ENCODE results near the gene PPP1R10. TPM values are rescaled to one million over a fixed set of nuclear protein-coding genes. Genes with fewer than 3 reads are reported as not detected.

The PPP1R10 gene
- total RNA-seq, 1 donor from 2014 or later, result 40.0 TPM

DNA sequence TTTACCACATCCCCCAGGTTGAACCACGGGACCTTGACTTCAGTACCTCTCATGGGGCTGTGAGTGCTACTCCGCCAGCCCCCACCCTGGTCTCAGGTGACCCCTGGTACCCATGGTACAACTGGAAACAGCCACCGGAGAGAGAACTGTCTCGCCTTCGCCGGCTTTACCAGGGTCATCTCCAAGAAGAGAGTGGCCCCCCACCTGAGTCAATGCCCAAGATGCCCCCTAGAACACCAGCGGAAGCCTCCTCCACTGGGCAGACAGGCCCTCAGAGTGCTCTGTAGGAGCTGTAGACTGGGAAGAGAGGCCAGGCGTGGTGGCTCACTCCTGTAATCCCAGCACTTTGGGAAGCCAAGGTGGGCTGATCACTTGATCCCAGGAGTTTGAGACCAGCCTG, 8.5 kb upstream of the PPP1R10 start:
- DNase-seq (ENCODE audit: extremely low read depth, low read depth, low spot score), result no peak

DNA sequence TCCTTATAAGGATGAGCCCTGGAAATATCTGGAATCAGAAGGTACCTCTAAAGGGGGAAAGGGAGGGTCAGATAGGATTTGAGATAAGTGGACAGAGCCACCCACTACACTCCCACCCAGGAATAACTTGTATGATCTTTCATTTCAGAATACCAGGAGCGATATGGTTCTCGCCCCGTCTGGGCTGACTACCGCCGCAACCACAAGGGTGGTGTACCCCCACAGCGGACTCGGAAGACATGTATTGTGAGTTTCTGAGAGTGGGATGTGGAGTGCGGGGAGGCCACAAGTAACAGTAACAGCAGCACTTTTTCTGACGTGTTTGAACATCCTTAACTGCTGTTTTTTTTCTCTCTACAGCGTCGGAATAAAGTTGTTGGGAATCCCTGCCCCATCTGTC, 2.5 kb upstream of the PPP1R10 start:
- no peak for DNase-seq (ENCODE audit: extremely low read depth, low read depth, low spot score)

DNA sequence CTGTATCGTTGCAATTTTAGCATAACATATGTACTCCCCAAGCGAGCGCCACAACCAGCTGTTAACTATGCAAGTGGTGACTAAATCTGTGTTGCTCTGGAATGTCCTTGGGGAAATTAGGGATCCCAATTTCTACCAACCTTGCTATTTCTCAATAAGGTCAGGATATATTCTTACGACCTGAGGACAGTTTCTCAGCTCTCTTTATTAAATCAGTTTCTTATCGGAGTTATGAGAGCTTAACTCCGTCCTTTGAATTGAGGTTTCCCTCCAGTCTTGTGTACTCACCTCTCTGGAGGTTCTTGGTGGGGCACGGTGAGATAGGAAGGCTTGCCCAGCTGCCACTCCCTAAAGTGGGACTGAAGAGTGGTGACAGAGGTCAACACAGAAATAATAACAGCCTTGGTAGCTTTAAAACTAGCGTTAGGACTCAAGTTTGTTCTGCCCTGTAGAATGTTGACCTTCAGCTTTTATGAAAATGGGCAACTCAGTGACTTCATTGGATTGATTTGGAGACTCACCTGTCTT, 1.3 kb upstream of the PPP1R10 start:
- no peak for DNase-seq (ENCODE audit: extremely low read depth, low read depth, low spot score)

DNA sequence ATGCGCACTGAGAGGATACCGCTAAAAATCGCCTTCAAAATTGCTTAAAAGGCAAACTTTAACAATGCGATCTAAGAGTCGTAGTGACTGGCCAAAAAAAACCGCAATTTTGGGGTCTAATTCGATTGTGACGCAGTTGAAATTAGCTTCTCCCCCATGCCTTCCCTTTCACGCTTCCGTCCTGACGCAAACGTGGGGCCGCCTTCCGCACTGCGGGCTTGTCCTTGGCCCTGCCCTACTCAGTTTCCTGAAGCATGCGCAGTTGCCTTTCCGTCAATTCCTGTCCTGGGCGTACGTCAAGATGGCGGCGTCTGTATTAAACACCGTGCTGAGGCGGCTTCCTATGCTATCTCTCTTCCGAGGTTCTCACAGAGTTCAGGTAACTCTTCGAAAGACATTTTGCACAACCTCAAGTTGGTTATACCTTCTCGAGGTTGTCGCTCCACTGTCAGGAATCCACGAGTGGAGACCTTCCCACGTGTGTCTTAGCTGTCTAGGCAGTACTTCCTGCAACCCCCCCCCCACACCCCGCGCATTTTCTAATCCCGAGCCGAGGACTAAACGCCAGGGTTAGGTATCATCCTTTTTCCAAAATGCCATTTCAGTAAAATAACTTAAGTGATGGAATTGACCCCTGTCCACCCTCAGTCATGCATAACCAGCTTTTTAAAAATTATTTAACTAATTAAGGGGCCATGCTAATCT, 674 bp upstream of the PPP1R10 start, which contains the start of gene MRPS18B:
Gene MRPS18B, plus strand, starts transcription at position 276 of the 705 bp plus-strand sequence. Its CDS starts 26 bp downstream, at position 302.
- peak; percentile 95 for DNase-seq (ENCODE audit: extremely low read depth, low read depth, low spot score)

DNA sequence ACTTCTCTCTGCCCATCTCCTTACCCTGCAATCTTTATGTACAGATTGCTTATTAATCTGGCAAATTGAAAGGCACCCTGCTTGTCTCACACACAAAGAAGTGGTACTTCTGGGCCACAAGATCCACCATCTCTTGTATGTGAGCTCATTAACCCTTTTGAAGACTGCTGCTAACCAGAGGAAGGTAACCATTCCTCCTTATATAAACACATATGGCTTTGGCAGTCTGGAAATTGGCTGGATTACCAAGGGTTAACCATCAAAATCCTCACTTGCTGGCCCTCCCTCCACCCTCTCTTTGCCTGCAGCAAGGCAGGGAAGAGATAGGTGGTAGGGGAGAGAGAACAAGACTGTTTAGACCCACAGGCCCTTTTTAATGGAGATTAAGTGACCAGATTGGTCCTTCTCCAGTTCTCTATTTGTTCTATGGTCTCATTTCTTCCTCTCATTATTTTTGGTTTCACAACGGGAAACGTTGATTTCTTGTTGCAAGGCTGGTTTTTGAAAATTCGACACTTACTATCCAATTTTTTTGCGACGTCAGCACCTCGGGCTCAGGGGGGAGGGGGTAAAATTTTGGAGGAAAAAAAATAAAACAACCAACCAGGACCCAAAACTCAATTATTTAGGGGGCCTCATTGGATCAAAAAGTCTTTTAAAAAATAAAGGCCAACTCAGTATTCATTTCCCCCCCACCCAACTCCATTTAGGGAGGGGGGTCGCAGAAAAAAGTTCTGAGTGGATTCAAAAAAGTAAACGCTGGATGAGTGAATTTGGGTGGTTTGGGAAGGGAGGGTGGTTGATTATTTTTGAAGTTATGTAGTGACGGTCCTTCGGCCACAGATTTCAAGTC, 859 bp downstream of the PPP1R10 start:
- no peak for DNase-seq (ENCODE audit: extremely low read depth, low read depth, low spot score)

DNA sequence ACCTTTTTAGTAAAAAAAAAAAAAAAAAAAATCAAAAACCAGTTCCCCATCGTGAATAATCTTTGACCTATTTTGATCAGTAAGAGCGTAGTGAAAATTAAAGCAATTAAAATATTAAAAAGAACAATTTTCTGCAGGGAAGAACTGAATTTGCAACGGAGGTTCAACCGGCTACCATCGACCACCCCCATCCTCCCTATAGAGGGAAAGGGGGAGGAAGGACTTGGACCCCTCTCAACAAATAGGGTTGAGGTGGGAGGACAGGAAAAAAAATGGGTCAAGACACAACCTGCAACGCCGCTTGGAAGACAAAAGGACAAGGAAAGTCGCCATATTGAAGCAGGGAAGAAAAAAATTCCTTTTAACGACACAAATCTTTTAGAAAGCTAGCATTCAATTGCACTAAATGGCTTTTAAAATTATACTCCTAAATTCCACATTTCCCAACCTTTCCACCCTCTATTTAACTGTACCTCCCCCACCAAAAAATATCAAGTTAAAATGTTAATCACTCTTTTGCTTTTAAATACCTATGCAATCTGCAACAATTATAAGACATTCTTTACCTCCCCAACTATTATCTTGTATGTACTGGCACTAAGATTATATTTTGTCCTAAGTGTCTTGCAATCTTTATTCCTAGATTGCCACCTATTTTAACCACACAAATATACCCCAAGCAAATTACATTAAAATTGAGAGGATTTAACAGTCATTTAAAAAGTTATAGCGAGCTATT, 1.7 kb downstream of the PPP1R10 start:
- no peak for DNase-seq (ENCODE audit: extremely low read depth, low read depth, low spot score)

DNA sequence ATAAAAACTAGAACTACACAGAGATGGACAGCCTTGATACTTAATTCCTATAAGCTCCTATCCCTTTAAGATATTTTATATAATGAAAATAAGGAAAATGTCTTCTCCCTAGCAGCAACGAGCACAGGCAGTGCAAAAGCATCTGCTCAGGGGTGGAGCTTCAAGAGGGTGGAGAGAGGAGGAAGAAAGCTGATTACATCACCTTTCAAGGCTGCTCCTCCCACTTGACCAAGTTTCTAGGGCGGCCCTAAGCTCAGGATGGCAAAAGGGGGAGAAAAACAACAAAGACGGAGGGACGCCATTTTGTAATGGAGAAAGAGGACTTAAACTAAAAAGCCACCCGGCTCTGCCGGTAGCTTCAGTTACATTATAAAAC, 2.2 kb downstream of the PPP1R10 start:
- DNase-seq (ENCODE audit: extremely low read depth, low read depth, low spot score), result peak; percentile 95

DNA sequence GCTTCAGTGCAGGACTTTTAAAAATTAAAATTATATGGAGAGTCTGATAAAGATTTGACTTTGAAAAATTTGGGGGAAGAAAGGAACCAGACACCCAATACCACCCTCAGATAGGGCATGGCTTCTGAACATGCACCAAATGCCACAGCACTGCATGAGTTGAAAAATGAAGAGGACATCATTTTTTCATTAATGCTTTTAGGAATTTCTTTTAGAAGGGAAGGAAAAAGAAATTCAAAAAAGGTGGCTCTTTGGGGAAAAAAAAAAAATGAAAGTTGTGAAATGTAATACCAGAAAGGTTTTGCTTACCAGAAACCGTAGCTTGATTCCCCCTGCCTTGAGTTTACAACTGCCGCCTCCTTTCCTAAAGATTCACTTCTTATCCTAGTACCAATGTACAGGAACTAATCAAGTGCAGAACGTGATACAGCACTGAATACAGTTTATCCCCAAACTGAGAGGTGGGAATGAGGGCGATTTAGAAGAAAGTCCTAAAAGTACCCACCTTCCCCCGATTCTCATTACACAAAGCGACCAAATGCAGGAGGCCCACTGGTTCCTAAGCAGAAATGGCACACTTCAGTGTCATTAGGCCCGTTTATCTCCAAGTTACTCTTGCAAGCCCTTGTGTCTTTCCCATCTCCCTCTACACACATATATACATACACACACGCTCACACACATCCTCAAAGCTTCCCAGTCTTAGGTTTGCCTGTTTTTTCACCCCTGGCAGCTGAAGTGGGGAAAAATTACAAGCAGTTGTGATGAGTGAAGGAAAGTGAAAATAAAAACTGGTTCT, 2.8 kb downstream of the PPP1R10 start:
- DNase-seq (ENCODE audit: extremely low read depth, low read depth, low spot score), result no peak

DNA sequence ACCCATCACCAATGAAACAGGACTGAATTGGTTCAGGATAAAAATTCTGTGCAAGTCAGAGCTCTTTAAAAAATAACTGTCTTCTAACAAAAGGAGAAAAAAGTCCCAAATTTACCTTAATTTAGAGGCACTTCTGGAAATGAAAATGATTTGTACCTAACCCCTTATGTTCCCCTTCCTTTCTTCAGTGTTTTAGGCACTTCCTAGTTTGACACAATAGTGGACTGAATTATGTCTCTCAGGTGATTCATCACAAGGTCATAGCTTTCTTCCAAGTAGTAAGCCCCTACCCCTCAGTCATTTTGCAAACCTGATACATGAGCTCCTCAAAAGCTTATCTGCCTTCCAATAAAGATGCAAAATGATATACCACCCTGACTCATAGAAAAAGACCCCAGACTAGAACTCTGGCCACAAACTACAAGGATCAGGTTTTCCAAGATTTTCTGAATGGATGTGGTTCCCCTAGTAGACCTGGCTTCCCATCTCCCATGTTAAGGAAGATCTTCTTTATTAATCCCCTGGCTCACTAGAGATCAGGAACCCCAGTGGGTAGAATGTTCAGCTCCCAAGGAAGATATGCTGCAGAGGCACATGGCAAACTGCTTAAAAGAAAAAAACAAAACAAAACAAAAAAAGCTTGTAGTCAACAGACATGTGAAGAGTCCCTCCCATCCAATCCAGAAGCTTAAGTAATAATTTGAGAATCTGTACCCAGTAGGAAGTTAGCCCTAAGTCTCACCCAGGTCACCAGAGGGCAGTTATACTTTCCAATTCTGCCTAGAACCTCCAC, 3.6 kb downstream of the PPP1R10 start:
- DNase-seq (ENCODE audit: extremely low read depth, low read depth, low spot score), result no peak

DNA sequence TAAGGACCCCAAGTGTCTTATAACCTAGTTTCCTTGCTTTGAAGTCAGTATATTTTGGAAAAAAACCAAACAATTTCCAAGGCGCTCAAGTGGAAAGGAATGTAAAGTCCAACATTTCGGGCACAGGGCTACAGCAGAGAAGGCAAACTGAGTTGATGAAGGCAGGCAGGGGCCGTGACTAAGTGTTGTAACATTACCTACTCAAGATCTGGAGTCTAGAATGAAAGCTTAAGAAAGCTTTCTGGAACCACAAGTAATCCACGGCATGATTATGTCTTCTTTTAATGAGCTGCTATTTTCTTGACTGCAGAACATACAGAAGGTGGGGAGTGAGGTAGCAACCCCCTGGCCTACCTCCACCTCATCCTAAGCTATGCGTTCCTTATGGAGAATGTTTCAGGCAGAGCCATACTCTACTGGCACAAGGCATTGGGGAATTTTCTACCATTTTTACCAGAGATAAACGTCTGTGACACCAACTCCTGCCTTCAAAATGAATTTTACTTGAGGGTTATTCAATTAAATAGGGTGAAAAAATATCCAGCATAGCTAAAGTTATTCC, 4.3 kb downstream of the PPP1R10 start:
- no peak for DNase-seq (ENCODE audit: extremely low read depth, low read depth, low spot score)

DNA sequence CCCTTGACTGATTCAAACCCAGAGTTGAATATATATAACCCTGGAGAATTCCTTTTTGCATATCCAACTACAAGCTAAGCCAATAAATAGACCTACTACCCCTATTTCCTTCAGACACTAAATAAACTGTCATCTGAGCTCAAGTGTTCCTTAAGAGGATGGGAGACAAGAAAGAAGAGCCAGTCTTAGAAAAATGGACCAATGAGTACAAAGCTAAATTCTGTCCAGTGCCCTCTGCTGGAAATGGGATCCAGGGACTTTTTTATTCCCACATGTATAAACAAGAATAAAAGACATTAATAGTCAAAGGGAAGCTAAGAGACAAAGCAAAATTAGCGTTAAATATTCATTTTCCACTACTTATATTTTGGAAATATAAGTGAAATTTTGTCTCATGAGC, 4.8 kb downstream of the PPP1R10 start:
- no peak for DNase-seq (ENCODE audit: extremely low read depth, low read depth, low spot score)

DNA sequence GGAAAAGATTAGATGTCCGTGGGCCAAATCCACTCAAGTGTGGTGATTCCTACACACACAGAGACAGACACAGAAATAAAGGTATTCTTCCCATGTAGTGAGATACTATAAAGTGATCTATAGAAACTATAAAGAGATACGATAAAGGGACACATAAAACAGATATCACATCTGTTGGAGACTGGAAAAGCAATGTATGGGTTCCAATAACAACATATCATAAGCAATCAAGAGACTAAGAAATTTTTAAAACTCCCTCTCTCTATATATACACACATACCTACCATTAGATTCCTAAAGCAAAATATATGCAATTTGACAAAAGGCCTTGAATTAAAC, 5.2 kb downstream of the PPP1R10 start:
- DNase-seq (ENCODE audit: extremely low read depth, low read depth, low spot score), result no peak

DNA sequence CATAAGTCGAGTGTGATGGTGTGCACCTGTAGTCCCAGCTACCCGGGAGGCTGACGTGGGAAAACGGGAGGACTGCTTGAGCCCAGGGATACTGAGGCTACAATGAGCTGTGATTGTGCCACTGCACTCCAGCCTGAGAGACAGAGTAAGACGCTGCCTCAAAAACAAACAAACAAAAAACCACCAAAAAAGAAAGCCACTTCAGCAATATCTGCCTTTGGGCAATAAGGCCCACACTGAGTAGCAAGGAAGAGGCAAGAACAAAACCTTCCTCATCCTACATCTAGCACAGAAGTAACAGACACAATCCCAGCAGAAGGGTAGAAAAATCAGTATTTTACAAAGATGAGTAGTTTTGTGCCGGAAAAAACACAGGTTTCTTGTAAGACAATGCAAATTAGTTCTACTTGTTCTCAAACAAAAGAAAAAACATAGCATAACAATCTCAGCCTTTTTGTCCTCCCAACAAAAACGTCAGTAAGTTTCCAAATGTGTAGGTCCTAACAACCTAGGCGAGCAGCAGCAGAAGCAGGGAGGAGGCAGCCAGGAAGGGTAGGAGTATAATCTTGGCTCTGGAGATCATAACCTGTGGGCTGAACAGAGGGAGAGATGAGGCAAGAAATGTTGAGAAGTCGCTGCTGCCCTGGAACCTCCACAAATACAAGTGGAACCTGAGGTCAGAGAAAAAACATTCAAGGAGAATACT, 5.7 kb downstream of the PPP1R10 start:
- DNase-seq (ENCODE audit: extremely low read depth, low read depth, low spot score), result no peak

DNA sequence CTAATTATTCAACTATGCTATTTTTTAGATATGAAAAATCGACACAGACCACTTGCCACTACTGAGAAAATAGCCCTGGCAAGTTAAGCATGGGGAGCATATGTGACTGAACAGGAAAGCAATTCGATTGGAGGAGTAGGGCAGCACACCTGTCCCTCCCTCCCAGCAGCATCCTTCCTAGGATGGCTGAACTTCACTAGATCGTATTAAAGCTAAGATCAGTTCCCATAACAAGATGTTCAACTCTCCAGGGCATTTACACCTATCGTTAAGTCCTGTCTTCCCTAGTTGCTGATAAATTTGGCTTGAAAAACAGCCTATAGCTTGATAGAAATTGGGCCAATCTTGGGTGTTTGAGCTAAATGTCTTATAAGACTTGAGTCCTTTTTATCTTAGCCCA, 7.0 kb downstream of the PPP1R10 start:
- DNase-seq (ENCODE audit: extremely low read depth, low read depth, low spot score), result no peak

DNA sequence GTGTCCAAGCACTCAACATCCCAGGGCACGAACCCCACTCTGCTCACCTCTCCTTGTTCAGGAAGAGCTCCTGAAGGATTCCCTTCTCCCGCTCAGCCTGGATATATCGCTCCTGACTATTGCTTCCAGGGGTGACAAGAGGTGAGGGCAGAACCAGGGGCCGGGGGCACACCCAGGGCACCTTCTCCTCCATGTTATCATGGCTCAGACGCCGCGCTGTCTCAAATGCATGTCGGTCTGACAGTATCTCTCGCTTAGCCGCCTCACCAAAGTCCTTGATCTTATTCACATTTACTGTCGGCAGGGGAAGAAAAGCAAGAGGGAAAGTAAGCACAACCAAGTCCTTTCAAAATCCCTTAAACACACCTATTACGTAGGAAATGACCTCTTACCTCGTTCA, 13.1 kb downstream of the PPP1R10 start:
- no peak for DNase-seq (ENCODE audit: extremely low read depth, low read depth, low spot score)

DNA sequence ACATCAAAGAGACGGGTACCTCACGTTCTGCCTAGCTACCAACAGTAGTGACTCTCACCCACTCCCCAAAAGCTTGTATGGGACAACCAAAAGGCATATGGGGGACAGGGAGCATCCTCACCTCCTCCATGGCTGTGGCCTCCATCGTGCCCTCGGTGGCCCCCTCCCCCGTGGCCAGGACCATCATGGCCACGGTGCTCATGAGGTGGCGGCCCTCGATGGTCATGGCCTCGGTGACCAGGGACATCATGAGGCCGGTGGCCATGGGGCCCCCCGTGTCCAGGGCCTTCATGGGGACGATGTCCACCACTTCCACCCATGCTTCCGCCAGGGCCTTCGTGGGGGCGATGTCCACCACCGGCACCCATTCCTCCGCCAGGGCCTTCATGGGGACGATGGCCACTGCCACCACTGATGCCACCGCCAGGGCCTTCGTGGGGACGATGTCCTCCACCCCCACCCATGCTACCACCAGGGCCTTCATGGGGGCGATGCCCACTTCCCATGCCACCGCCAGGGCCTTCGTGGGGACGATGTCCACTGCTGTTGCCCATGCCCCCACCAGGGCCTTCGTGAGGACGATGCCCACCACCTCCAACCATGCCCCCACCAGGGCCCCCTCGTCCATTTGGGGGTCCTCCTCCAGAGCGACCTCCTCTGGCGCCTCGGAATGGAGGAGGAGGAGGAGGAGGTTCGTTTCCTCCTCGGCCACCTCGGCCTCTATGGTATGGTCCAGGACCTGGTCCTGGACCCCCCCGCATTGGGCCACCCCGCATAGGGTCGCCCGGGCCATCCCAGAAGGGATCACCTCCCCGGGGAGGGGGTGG, 15.0 kb downstream of the PPP1R10 start:
- DNase-seq (ENCODE audit: extremely low read depth, low read depth, low spot score), result no peak

DNA sequence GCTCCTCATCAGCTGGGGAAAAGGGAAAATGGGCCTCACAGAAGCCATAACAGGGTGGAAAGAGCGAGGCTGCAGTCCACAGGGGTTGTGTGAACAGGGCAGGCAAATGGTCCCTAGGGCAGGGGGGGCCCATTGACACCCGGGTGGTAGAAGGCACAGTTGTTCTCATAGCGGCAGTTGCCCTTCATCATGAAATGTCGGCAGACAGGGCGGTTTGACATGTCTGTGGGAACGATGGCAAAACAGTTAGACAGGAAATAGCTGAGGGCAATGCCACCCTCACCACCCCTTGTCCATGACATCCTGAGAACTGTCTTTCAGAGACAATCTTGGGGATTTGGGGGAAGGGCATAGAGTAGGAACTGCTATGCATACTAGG, 15.6 kb downstream of the PPP1R10 start:
- no peak for DNase-seq (ENCODE audit: extremely low read depth, low read depth, low spot score)

DNA sequence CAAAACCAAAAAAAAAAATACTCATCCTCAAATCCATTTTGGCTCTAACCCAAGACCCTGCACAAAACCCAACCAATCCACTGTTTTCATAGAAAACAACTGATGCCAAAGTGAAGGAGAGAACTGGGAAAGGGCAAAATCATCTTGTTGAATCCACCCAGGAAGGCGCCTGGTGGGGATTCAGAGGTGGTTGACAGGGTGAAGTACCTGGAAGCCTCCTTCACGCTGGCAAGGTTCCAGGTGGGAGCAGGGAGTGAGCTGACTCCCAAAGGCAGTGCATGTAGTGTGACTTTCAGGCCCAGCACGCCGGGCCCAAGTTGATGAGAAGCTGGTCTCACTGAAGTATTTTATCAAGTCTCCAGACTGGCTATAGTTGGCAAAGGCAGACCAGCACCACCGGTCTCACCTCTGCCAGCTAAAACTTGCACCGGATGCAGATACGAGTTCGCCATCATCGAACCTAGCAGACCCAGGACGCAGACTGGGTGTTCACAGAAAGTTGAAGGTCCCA, 16.5 kb downstream of the PPP1R10 start:
- DNase-seq (ENCODE audit: extremely low read depth, low read depth, low spot score), result no peak
